H9 (cell line): ENCODE results near the gene PALM2AKAP2. TPM values are rescaled to one million over a fixed set of nuclear protein-coding genes. Genes with fewer than 3 reads are reported as not detected.

ENCODE experiments used
- DNase-seq: peaks from one replicate; pipeline ENCODE4 v3.0.0-alpha.2; 2017
- H2AFZ ChIP-seq: one replicate; pipeline ENCODE4 v1.6.1; 2013; ENCODE audit warnings: mild to moderate bottlenecking, low read length, control low read depth, moderate library complexity
- H2AK5ac ChIP-seq: 2 replicates; pipeline ENCODE4 v1.6.1; 2013; ENCODE audit warnings: low read length, control low read depth, mixed read lengths; ENCODE audit not compliant: insufficient read length
- H2BK120ac ChIP-seq: one replicate; pipeline ENCODE4 v1.6.1; 2013; ENCODE audit warnings: low read depth, mild to moderate bottlenecking, low read length, control low read depth, inconsistent platforms; ENCODE audit not compliant: poor library complexity, severe bottlenecking
- H2BK12ac ChIP-seq: 2 replicates; pipeline ENCODE4 v1.6.1; 2013; ENCODE audit warnings: low read length, control low read depth, mixed read lengths, low read depth; ENCODE audit not compliant: insufficient read length
- H2BK15ac ChIP-seq: 2 replicates; pipeline ENCODE4 v1.6.1; 2013; ENCODE audit warnings: low read depth, low read length, control low read depth
- H2BK20ac ChIP-seq: one replicate; pipeline ENCODE4 v1.6.1; 2013; ENCODE audit warnings: low read depth, mild to moderate bottlenecking, low read length, control low read depth, inconsistent platforms; ENCODE audit not compliant: poor library complexity, severe bottlenecking
- H2BK5ac ChIP-seq: 2 replicates; pipeline ENCODE4 v1.6.1; 2013; ENCODE audit warnings: low read length, control low read depth, mixed read lengths; ENCODE audit not compliant: insufficient read length
- H3K14ac ChIP-seq: 2 replicates; pipeline ENCODE4 v1.6.1; 2013; ENCODE audit warnings: low read length, control low read depth; ENCODE audit not compliant: insufficient read depth
- H3K18ac ChIP-seq: 2 replicates; pipeline ENCODE4 v1.6.1; 2013; ENCODE audit warnings: low read depth, mild to moderate bottlenecking, mixed read lengths, low read length, control low read depth; ENCODE audit not compliant: insufficient read length
- H3K23ac ChIP-seq: 2 replicates; pipeline ENCODE4 v1.6.1; 2013; ENCODE audit warnings: low read length, control low read depth, mixed read lengths, low read depth; ENCODE audit not compliant: insufficient read length
- H3K23me2 ChIP-seq: 2 replicates; pipeline ENCODE4 v1.6.1; 2013; ENCODE audit warnings: low read depth, mild to moderate bottlenecking, mixed read lengths, low read length, control low read depth; ENCODE audit not compliant: insufficient read length, poor library complexity, severe bottlenecking
- H3K27ac ChIP-seq: 2 replicates; pipeline ENCODE4 v1.5.1; 2013; ENCODE audit warnings: low read length, control low read depth, mixed read lengths, low read depth; ENCODE audit not compliant: insufficient read length
- H3K27me3 ChIP-seq: 2 replicates; pipeline ENCODE4 v1.6.1; 2013; ENCODE audit warnings: low read length, control low read depth, inconsistent platforms; ENCODE audit not compliant: insufficient read depth
- H3K4ac ChIP-seq: 2 replicates; pipeline ENCODE4 v1.6.1; 2013; ENCODE audit warnings: low read depth, mild to moderate bottlenecking, control low read depth, inconsistent platforms, low read length, moderate library complexity
- H3K4me1 ChIP-seq: 2 replicates; pipeline ENCODE4 v1.6.1; 2013; ENCODE audit warnings: low read length, control low read depth, inconsistent platforms; ENCODE audit not compliant: insufficient read depth
- H3K4me2 ChIP-seq: 2 replicates; pipeline ENCODE4 v1.6.1; 2013; ENCODE audit warnings: low read length, control low read depth, mixed read lengths; ENCODE audit not compliant: insufficient read length, insufficient read depth
- H3K56ac ChIP-seq: 2 replicates; pipeline ENCODE4 v1.6.1; 2013; ENCODE audit warnings: low read depth, mild to moderate bottlenecking, mixed read lengths, low read length, control low read depth; ENCODE audit not compliant: insufficient read length
- H3K79me1 ChIP-seq: 2 replicates; pipeline ENCODE4 v1.6.1; 2013; ENCODE audit warnings: low read depth, mild to moderate bottlenecking, moderate library complexity, low read length, control low read depth, inconsistent platforms; ENCODE audit not compliant: insufficient read depth, poor library complexity, severe bottlenecking
- H3K79me2 ChIP-seq: 2 replicates; pipeline ENCODE4 v1.6.1; 2013; ENCODE audit warnings: low read length, control low read depth, inconsistent platforms; ENCODE audit not compliant: insufficient read depth
- H3K9ac ChIP-seq: 2 replicates; pipeline ENCODE4 v1.6.1; 2013; ENCODE audit warnings: low read length, control low read depth, mixed read lengths; ENCODE audit not compliant: insufficient read length; ENCODE audit errors: extremely low read depth
- H3K9me3 ChIP-seq: one replicate; pipeline ENCODE4 v1.6.1; 2013; ENCODE audit warnings: low read depth, low read length, inconsistent platforms; ENCODE audit not compliant: control insufficient read depth
- H3T11ph ChIP-seq: one replicate; pipeline ENCODE4 v1.6.1; 2013; ENCODE audit warnings: mild to moderate bottlenecking, low read length, control low read depth, inconsistent platforms
- H4K20me1 ChIP-seq: one replicate; pipeline ENCODE4 v1.6.1; 2013; ENCODE audit not compliant: control insufficient read depth, insufficient read length, insufficient read depth
- H4K5ac ChIP-seq: 2 replicates; pipeline ENCODE4 v1.6.1; 2013; ENCODE audit warnings: low read depth, mild to moderate bottlenecking, mixed read lengths, low read length, control low read depth; ENCODE audit not compliant: insufficient read length
- H4K8ac ChIP-seq: replicated peaks from 2 replicates; pipeline ENCODE4 v1.6.1; 2013; ENCODE audit warnings: low read length, control low read depth, mixed read lengths, low read depth; ENCODE audit not compliant: insufficient read length
- H4K91ac ChIP-seq: 2 replicates; pipeline ENCODE4 v1.6.1; 2013; ENCODE audit warnings: low read depth, mild to moderate bottlenecking, moderate library complexity, mixed read lengths, low read length, control low read depth; ENCODE audit not compliant: insufficient read length
- H3K27ac Mint-ChIP-seq, 3 experiments: 2 replicates in 2 of 3; 3 replicates in 1 of 3; pipeline ENCODE4 v1.8.0; 2020 to 2021; ENCODE audit warnings: mixed read lengths in 3 of 3, mild to moderate bottlenecking in 1 of 3, moderate library complexity in 1 of 3
- H3K27me3 Mint-ChIP-seq: 2 replicates; pipeline ENCODE4 v1.8.0; 2021; ENCODE audit warnings: low read depth, mild to moderate bottlenecking, moderate library complexity, mixed read lengths
- H3K36me3 Mint-ChIP-seq, 3 experiments: 2 replicates in 2 of 3; 3 replicates in 1 of 3; pipeline ENCODE4 v1.8.0; 2020 to 2021; ENCODE audit warnings: low read depth in 3 of 3, mixed read lengths in 3 of 3; ENCODE audit not compliant: insufficient read depth in 1 of 3
- H3K4me1 Mint-ChIP-seq, 2 experiments: 2 replicates each; pipeline ENCODE4 v1.8.0; 2020; ENCODE audit warnings: mixed read lengths in 2 of 2
- H3K4me3 Mint-ChIP-seq, 2 experiments: 2 replicates in 1 of 2; 3 replicates in 1 of 2; pipeline ENCODE4 v1.8.0; 2020 to 2021; ENCODE audit warnings: mild to moderate bottlenecking in 2 of 2, mixed read lengths in 2 of 2, moderate library complexity in 1 of 2
- H3K9me3 Mint-ChIP-seq, 2 experiments: 2 replicates in 1 of 2; 3 replicates in 1 of 2; pipeline ENCODE4 v1.8.0; 2020; ENCODE audit warnings: mild to moderate bottlenecking in 2 of 2, mixed read lengths in 2 of 2, moderate library complexity in 1 of 2
- WGBS: extraction: QIAGEN DNeasy Blood & Tissue Kit; methylation state at CpG from one replicate; pipeline ENCODE4 v1.1.7; 2013; ENCODE audit warnings: missing lambda C conversion rate, low lambda C conversion rate, mixed read lengths; ENCODE audit not compliant: insufficient read length; ENCODE audit errors: extremely low coverage; 5-methylcytosine and 5-hydroxymethylcytosine counted together
- total RNA-seq: library from RNA; stranded (reverse); gene quantifications from 2 replicates; pipeline ENCODE4 v1.2.1, GENCODE V29; 2021
- TF ChIP-seq, protein P1 (sequence below): fragments of 200-600 bp; sonication (generic); conservative IDR thresholded peaks from 3 replicates; pipeline ENCODE4 v1.8.0; 2021; ENCODE audit warnings: antibody characterized with exemption, mild to moderate bottlenecking

Gene PALM2AKAP2
- total RNA-seq, 1 experiment from 2014 or later = 3.6 TPM

DNA sequence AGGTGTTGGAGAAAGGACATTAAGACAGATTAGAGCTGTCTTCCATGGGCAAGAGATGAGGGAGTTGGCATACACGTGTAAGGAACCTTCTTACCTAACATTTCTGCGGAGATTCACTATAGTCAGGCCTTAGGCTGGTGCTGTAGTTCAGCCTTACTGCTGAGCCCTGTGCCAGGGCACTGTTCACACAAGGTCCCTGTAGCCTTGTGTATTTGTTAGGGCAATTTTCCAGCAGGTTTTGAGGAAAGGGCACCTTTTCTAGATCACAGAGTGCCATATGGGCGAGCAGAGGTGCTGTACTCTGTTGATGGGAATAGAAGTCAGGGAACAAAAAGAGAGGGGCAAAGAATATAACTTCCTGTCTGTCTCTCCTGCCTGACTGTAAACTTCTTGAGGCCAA, 15.6 kb downstream of the PALM2AKAP2 start:
- H2AK5ac ChIP-seq = no peak overlapping the region
- H3K9me3 ChIP-seq = no peaks in the 10 kb centered on the region
- no peak overlapping the region for H2BK120ac ChIP-seq
- H3K4me1 Mint-ChIP-seq = peaks cover 0 to 1% of the 10 kb centered on the region in 2 experiments; a peak in 1 of 4 replicates
- no peak overlapping the region for H3K4me3 Mint-ChIP-seq
- H4K8ac ChIP-seq = no peak overlapping the region
- no peak overlapping the region for H3K18ac ChIP-seq
- no peak overlapping the region for H2AFZ ChIP-seq
- H3K27me3 ChIP-seq = no peaks in the 10 kb centered on the region
- no peaks in the 10 kb centered on the region for H3K79me2 ChIP-seq
- H3K56ac ChIP-seq = no peak overlapping the region
- H2BK12ac ChIP-seq = no peak overlapping the region
- H3K9ac ChIP-seq = no peak overlapping the region
- H2BK20ac ChIP-seq = no peak overlapping the region
- TF ChIP-seq, protein P1, sequence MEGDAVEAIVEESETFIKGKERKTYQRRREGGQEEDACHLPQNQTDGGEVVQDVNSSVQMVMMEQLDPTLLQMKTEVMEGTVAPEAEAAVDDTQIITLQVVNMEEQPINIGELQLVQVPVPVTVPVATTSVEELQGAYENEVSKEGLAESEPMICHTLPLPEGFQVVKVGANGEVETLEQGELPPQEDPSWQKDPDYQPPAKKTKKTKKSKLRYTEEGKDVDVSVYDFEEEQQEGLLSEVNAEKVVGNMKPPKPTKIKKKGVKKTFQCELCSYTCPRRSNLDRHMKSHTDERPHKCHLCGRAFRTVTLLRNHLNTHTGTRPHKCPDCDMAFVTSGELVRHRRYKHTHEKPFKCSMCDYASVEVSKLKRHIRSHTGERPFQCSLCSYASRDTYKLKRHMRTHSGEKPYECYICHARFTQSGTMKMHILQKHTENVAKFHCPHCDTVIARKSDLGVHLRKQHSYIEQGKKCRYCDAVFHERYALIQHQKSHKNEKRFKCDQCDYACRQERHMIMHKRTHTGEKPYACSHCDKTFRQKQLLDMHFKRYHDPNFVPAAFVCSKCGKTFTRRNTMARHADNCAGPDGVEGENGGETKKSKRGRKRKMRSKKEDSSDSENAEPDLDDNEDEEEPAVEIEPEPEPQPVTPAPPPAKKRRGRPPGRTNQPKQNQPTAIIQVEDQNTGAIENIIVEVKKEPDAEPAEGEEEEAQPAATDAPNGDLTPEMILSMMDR = no peak
- no peak overlapping the region for H3K27ac Mint-ChIP-seq
- H3K79me1 ChIP-seq = no peaks in the 10 kb centered on the region
- no peak overlapping the region for H3K23ac ChIP-seq
- H4K20me1 ChIP-seq = no peaks in the 10 kb centered on the region
- H3K4me1 ChIP-seq = no peaks in the 10 kb centered on the region
- H4K91ac ChIP-seq = no peak overlapping the region
- H3K4ac ChIP-seq = no peak overlapping the region
- H3K14ac ChIP-seq = no peak overlapping the region
- no peak overlapping the region for H3K27ac ChIP-seq
- no peaks in the 10 kb centered on the region for H3K23me2 ChIP-seq
- H3K27me3 Mint-ChIP-seq = peaks cover 4% of the 10 kb centered on the region
- H3K36me3 Mint-ChIP-seq = no peaks in the 10 kb centered on the region
- no peak overlapping the region for H2BK5ac ChIP-seq
- no peak overlapping the region for H3K4me2 ChIP-seq
- no peak overlapping the region for H4K5ac ChIP-seq
- no peak for DNase-seq
- H2BK15ac ChIP-seq = no peak overlapping the region
- no CpG with 5 or more reads among the region's 3 CpGs for WGBS
- H3K9me3 Mint-ChIP-seq = no peaks in the 10 kb centered on the region
- H3T11ph ChIP-seq = no peak overlapping the region
